Osteoblast (primary cell): ENCODE data around the gene LRRK1. TPM values are rescaled to one million over a fixed set of nuclear protein-coding genes. Genes with fewer than 3 reads are reported as not detected.

Experiments used
- DNase-seq: peaks from one replicate; pipeline ENCODE4 v3.0.0; 2011; ENCODE audit warnings: low spot score, mixed read lengths; ENCODE audit not compliant: insufficient read length; ENCODE audit errors: missing footprints
- H2AFZ ChIP-seq: 2 replicates; pipeline ENCODE4 v1.6.0; 2011; ENCODE audit warnings: mild to moderate bottlenecking, low read length
- H3K27ac ChIP-seq: 2 replicates; pipeline ENCODE4 v1.5.1; 2011; ENCODE audit warnings: mild to moderate bottlenecking, low read depth, low read length, moderate library complexity
- H3K27me3 ChIP-seq: 2 replicates; pipeline ENCODE4 v1.6.0; 2012; ENCODE audit warnings: mild to moderate bottlenecking, control low read depth, inconsistent platforms, low read length, moderate library complexity; ENCODE audit not compliant: insufficient read depth
- H3K36me3 ChIP-seq: 2 replicates; pipeline ENCODE4 v1.5.1; 2011; ENCODE audit warnings: mild to moderate bottlenecking, low read length, control low read depth, moderate library complexity; ENCODE audit not compliant: insufficient read depth
- H3K4me1 ChIP-seq: 2 replicates; pipeline ENCODE4 v1.5.1; 2011; ENCODE audit warnings: mild to moderate bottlenecking, low read length, control low read depth, moderate library complexity; ENCODE audit not compliant: insufficient read depth
- H3K4me2 ChIP-seq: 2 replicates; pipeline ENCODE4 v1.6.0; 2011; ENCODE audit warnings: mild to moderate bottlenecking, low read length; ENCODE audit not compliant: insufficient read depth
- H3K4me3 ChIP-seq: fragments of 200-600 bp; sonication (generic); 3 replicates; pipeline ENCODE4 v1.5.1; 2012; ENCODE audit warnings: mild to moderate bottlenecking, low read length, inconsistent platforms; ENCODE audit not compliant: insufficient read depth
- H3K79me2 ChIP-seq: 2 replicates; pipeline ENCODE4 v1.6.0; 2012; ENCODE audit warnings: mild to moderate bottlenecking, low read length, control low read depth, inconsistent platforms; ENCODE audit not compliant: insufficient read depth
- H3K9me3 ChIP-seq: 2 replicates; pipeline ENCODE4 v1.5.1; 2011; ENCODE audit warnings: low read depth, low read length, control low read depth
- H4K20me1 ChIP-seq: 2 replicates; pipeline ENCODE4 v1.6.0; 2012; ENCODE audit warnings: mild to moderate bottlenecking, low read length, control low read depth; ENCODE audit not compliant: insufficient read depth
- total RNA-seq: library from RNA; depleted of rRNA; stranded (reverse); fragments of >200 nt; gene quantifications from 2 replicates; pipeline ENCODE4 v1.2.3, GENCODE V29; 2012
- TF ChIP-seq, protein P1 (sequence below): IDR thresholded peaks from 2 replicates; pipeline ENCODE4 v1.5.1; 2011; ENCODE audit warnings: mild to moderate bottlenecking, low read depth, low read length, moderate library complexity; ENCODE audit errors: extremely low read depth

LRRK1 gene
- total RNA-seq, 1 donor: 15.2 TPM

DNA sequence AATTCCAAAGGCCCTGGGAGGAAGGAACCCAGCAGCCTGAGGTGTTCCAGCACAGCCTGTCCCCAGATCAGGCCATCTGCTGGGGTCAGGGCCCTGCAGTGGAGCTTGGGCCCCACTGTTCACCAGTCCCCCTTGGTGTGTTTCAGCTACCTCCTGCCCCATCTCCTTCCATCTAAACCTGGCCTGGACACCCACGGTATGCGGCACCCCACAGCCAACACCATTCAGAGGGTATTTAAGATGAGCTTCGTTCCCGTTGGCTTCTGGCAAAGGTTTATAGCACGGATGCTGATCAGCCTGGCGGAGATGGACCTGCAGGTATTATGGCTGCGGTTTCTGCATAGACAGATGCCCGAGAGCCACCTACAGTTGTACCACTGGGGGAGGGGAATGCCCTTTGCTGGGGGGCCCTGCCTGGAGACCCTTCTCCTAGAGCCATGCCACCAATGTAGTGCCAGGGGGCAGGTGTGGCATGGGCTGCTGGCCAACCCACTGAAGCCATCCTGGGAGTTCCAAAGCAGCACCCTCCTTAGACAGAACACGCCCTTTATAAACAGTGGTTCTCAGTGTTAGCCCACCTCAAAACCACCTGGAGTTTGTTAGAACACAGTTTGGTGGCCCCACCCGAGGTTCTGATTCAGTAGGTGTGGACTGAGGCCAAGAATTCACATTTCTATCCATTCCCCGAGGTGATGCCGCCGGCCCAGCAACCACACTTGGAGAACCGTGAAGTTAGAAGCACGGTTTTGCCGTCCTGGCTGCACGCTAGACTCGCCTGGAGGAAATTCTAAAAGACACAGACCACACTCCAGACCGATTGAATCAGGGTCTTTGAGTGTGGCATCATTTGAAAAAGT, 126.9 kb downstream of the LRRK1 start:
- H3K4me1 ChIP-seq: no peaks in the 10 kb centered on the region
- H3K27ac ChIP-seq: no peak overlapping the region
- H3K9me3 ChIP-seq: no peaks in the 10 kb centered on the region
- no peaks in the 10 kb centered on the region for H3K79me2 ChIP-seq
- H2AFZ ChIP-seq: no peak overlapping the region
- no peak overlapping the region for H3K4me2 ChIP-seq
- H3K27me3 ChIP-seq: no peaks in the 10 kb centered on the region
- DNase-seq: peak; percentile 5
- no peaks in the 10 kb centered on the region for H4K20me1 ChIP-seq
- peaks cover 42% of the 10 kb centered on the region for H3K36me3 ChIP-seq
- H3K4me3 ChIP-seq: no peak overlapping the region
- TF ChIP-seq, protein P1, sequence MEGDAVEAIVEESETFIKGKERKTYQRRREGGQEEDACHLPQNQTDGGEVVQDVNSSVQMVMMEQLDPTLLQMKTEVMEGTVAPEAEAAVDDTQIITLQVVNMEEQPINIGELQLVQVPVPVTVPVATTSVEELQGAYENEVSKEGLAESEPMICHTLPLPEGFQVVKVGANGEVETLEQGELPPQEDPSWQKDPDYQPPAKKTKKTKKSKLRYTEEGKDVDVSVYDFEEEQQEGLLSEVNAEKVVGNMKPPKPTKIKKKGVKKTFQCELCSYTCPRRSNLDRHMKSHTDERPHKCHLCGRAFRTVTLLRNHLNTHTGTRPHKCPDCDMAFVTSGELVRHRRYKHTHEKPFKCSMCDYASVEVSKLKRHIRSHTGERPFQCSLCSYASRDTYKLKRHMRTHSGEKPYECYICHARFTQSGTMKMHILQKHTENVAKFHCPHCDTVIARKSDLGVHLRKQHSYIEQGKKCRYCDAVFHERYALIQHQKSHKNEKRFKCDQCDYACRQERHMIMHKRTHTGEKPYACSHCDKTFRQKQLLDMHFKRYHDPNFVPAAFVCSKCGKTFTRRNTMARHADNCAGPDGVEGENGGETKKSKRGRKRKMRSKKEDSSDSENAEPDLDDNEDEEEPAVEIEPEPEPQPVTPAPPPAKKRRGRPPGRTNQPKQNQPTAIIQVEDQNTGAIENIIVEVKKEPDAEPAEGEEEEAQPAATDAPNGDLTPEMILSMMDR: no peak

DNA sequence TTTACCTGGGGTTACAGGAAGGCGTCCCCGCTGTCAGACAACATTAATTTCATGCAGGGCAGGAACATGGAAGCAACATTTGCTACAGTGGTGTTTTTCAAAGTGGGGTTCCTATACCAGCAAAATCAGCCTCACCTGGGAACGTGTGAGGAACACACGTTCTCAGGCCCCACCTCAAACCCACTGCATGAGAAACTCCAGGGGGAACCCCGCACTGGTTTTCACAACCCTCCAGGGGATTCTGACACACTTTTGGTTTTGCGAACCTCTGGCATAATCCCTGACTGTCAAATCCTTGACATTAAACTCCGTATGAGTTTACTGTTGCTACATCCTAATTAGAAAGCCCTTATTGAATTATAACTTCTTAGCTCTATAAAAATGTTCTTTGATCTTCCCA, 127.7 kb downstream of the LRRK1 start:
- H3K27ac ChIP-seq: no peak overlapping the region
- H3K27me3 ChIP-seq: no peaks in the 10 kb centered on the region
- H3K4me2 ChIP-seq: no peak overlapping the region
- DNase-seq: peak; percentile 55
- H4K20me1 ChIP-seq: no peaks in the 10 kb centered on the region
- no peak overlapping the region for H3K4me3 ChIP-seq
- TF ChIP-seq, protein P1: no peak
- H2AFZ ChIP-seq: no peak overlapping the region
- no peaks in the 10 kb centered on the region for H3K9me3 ChIP-seq
- no peaks in the 10 kb centered on the region for H3K4me1 ChIP-seq
- H3K79me2 ChIP-seq: no peaks in the 10 kb centered on the region
- H3K36me3 ChIP-seq: peaks cover 43% of the 10 kb centered on the region

DNA sequence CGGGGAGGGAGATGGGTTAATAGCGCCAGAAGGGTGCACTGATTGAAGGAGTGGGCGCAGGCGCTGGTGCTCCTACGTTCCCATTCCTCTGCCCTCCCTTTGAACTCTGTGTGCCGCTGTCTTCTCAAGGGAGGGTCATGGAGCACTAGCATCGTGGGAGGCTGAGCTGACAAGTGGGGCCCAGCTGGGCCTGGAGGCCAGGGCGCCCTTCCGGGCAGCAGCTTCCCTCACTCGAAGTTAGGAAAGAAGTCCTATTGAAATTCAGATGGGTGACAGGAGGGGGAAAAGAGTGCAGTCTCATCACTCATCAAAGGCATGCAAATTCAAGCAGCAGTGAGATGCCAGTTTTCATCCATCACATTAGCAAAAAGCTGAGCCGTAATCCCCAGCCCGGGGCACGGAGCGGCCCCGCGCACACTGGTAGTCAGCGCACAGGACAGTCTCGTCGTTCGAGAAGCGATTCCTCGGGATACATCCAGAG, 128.2 kb downstream of the LRRK1 start:
- Histone ChIP-seq H2AFZ (no peak overlapping the region), H3K27me3 (no peaks in the 10 kb centered on the region), H3K4me1 (no peaks in the 10 kb centered on the region), H3K9me3 (no peaks in the 10 kb centered on the region), H3K79me2 (no peaks in the 10 kb centered on the region), H3K4me2 (no peak overlapping the region), H3K36me3 (peaks cover 48% of the 10 kb centered on the region), H4K20me1 (no peaks in the 10 kb centered on the region), H3K27ac (no peak overlapping the region), H3K4me3 (no peak overlapping the region)
- no peak for DNase-seq
- TF ChIP-seq, protein P1: no peak

DNA sequence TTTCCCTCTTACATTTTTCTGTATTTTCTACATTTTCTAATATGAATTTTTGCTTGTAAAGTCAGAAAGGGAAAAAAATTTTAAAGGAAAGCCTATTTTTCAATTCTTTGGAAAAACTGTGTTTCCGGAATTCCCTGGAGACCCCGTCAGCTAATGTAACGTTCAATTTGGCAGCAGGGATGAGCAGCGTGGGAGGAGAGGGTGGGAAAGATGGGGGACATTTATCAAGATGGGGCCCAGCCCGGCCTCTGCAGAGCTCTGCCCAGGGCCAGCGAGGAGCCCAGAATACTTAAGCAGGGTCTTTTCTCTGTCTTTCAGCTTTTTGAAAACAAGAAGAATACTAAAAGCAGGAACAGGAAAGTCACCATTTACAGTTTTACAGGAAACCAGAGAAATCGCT, 129.0 kb downstream of the LRRK1 start:
- H3K27me3 ChIP-seq: no peaks in the 10 kb centered on the region
- no peak overlapping the region for H2AFZ ChIP-seq
- no peak overlapping the region for H3K27ac ChIP-seq
- TF ChIP-seq, protein P1: no peak
- H3K9me3 ChIP-seq: no peaks in the 10 kb centered on the region
- H3K4me1 ChIP-seq: no peaks in the 10 kb centered on the region
- peaks cover 54% of the 10 kb centered on the region for H3K36me3 ChIP-seq
- no peak overlapping the region for H3K4me2 ChIP-seq
- no peak overlapping the region for H3K4me3 ChIP-seq
- H3K79me2 ChIP-seq: no peaks in the 10 kb centered on the region
- peak; percentile 31 for DNase-seq
- no peaks in the 10 kb centered on the region for H4K20me1 ChIP-seq
